Activated T-cell treated with anti-CD3 and anti-CD28 coated beads, Interleukin-2, amount 50 U/mL, for 1 hour (primary cell): Measurements from ENCODE around the gene PELO.

Source experiments
- DNase-seq: peaks from one replicate; pipeline ENCODE4 v3.0.0-alpha.2; 2020

Gene PELO

GRCh38 chr5:52772668-52773067 is 15.0 kb upstream of the PELO start:
- DNase-seq = no peak

- no peak for DNase-seq
Observed at GRCh38 chr5:52773342-52773741, 14.4 kb upstream of the PELO start.

DNA sequence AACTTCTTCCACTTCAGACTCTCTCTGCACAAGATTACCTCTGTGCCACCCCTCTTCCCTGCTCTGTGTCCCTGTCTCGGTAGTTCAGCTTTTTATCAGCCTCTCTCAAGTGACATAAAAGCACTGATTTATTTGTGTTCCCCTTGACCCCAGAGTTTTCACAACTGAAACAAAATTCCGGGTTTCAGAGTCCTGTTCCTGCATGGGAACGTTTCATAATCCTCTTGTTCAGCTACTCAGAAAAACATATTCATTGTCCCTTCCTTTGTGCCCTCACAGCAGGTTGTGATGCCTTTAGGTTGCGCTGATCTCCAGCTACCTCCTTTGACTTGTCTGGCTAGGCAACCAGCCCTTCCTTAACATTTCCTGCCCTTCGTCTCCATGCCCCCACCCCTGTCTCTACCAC is 13.7 kb upstream of the PELO start:
- DNase-seq = no peak

GRCh38 chr5:52776116-52776515 is 11.6 kb upstream of the PELO start:
- peak; percentile 24 for DNase-seq

- DNase-seq = no peak
Observed at GRCh38 chr5:52777186-52777585, 10.5 kb upstream of the PELO start.

GRCh38 chr5:52778781-52779180 is 8.9 kb upstream of the PELO start:
- no peak for DNase-seq

GRCh38 chr5:52779213-52779612 is 8.5 kb upstream of the PELO start:
- DNase-seq = no peak

DNA sequence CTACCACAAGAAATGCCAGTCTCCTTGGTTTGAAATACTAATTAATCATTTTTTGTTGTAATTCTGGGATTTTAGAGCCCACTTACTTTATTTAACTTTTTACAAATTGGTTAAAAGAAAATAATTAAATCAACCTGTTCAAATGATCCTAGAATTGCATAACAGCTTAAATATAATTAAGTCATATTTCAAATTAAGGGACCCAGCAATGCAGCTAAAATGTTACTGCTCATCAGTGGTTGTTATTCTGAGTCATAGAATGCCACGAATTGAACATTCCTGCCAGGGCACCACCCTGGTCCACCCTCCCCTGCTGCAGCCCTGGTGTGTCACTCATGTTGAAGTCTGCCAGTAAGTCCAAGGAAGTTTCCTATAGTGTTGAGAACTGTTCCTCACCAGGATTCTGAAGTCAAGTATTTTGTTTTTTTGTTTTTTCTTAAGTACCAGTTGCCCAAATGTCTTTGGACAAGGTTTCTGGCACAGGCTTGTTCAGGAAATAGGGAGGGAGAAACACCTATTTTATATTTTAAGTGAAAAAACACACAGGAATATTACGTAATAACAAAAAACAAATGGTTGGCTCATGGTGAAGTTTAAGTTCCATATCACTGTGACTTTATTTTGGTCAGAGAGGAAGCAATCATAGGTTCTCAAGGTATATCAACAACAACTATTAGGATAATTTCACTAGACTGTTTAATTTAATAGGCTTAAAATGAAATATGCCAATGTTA is 4.3 kb upstream of the PELO start:
- no peak for DNase-seq

DNA sequence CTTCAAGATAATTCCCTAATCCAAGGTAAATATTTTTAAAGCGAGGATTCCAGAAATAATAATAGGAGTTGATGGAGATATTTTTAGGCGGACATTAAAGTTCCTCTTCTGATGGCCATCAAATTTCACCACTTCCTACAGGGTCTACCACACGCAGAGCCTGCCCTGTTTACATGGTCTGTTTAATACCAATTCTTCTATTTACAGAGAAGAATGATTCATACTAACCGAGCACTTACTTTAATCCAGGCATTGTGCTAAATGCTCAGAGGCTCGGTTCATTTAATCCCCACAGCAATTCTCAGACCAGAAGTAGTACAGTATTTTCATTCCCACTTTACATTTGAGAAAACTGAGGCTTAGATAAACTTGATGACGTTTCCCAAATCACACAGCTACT is 3.0 kb upstream of the PELO start:
- no peak for DNase-seq

- DNase-seq = no peak
Observed at GRCh38 chr5:52786391-52786790, 1.3 kb upstream of the PELO start.

- DNase-seq = peak; percentile 43
Observed at GRCh38 chr5:52786949-52787599, 642 bp upstream of the PELO start.

- no peak for DNase-seq
Observed at GRCh38 chr5:52788505-52788821, 747 bp downstream of the PELO start.

GRCh38 chr5:52789378-52789777 is 1.7 kb downstream of the PELO start:
- no peak for DNase-seq

DNA sequence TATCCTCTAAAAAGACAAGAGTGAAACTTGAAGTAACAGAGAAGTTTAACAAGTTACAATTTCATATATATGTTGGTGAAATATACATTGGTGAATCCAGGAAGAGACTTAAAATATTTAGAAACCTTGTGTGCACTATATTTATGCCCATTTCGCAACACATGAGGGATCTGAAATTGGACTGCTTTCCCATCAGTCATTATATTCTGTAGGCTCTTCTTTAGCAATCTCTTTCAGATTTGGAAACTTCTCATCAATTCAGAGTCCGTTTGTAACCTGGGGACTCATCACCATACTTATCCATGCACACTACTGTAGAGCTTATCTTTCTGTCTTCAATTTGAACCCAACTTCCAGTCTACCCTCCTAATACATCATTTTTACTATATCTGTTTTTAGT is 2.1 kb downstream of the PELO start:
- DNase-seq = no peak

DNA sequence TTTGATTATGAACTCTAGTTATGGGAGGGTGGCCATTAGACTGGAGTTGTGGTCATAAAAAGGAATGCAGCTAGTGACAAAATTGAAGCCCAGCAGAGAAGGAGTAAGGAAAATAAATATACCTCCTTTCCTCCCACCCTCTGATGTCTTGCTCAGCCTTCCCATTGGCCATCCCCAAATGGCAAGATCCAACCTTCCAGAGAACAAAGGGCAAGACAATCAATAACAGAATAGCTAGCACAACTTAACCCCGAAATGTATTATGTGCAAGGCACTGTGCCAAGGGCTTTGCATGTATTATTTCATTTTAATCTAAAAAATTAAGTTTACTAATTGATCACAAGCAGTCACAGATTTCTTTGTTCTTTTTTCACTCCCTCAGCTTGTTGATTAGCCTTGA is 3.6 kb downstream of the PELO start:
- no peak for DNase-seq

DNA sequence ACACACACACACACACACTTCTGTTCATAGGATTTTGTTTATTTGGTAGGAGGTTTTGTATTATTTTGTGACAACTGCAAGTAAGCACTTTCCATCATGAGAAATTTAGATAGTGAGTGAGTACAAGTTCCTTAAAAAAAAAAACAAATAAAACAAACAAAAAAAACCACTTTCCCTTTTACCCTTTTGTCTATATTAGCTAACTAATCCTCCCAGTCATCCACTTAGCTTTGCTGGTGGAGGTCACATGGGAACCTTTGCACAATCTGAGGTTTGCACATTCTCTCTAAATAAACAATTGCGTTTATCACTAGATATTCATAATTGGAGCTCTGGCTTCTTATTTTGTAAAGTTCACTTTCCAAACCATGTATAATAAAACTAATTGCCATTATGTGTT is 6.8 kb downstream of the PELO start:
- DNase-seq = no peak

- DNase-seq = no peak
Observed at GRCh38 chr5:52796031-52796430, 8.3 kb downstream of the PELO start.

DNA sequence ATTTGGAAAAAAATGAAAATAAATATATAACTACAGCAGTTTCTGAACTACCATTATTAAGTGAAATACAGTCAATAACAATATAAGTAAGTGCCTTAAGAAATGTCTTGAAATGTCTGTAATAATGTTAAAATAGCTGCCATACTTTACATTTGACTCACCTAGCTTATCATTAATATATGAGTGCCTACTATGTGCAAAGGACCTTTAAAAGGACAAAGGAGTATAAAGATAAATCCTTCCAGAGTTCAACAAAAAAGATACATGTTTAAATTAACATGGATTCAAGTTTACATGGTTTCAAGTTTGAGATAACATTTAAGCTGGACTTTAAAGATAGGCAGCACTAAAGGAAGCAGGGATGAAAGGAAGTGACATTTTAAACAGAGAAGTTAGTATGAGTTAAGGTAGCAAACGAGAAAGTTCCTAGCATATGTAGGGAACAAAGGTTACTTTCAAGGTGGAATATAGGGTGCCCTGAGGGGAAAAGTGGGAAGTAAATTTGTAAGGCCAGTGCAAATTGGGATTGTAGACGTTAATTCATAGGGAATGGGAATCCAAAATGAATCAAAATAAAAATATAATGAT is 8.9 kb downstream of the PELO start:
- DNase-seq = no peak

GRCh38 chr5:52798938-52799337 is 11.2 kb downstream of the PELO start:
- no peak for DNase-seq

DNA sequence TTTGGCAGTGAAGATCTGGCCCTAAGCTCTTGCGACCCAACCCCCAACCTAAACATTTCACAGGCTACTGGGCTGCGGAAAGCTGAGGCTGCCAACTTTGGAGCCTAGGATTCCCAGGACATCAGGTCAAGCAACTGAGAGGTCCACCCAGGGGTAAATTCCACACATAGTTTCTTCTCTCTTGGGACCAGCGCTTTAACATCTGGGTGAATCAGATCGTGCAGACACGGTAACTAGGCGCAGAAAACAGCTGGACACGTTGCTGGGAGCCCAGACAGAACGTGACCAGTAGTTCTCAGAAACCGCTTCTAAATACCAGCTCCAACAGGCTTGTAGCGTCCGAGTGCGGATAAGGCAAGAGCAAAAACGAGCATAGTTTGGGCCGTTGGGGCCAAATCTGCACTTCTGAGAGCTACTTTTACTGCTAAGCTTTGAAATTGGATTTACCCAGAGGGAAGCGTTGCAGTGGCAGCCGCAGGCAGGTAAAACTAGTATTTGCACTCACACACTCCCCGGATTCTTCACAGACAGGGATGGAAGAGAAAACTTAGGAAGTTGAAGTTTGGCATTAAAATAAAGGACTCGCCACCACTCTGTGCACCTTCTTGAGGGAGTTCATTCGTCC is 11.8 kb downstream of the PELO start:
- DNase-seq = no peak

DNA sequence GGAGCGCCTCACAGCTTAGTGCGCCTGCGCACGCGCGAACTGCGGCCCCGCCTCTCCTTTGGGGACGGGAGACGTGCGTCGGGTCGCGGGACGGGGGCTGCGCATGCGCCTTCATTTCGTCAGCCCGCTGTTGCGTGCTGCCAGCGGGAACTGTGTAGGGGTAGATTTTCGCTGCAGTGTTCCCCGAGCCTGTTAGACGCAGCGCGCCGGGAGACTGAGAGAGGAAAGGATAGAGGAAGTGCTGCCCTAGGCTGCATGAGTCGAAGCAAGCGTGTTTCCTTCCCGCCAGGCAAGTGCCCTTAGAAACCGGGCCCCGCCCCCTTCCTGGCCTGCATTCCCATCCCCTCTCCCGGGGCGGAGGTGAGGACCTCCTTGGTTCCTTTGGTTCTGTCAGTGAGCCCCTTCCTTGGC is 12.3 kb downstream of the PELO start:
- DNase-seq = peak; percentile 96

GRCh38 chr5:52800394-52801213 is 12.9 kb downstream of the PELO start:
- peak; percentile 54 for DNase-seq

DNA sequence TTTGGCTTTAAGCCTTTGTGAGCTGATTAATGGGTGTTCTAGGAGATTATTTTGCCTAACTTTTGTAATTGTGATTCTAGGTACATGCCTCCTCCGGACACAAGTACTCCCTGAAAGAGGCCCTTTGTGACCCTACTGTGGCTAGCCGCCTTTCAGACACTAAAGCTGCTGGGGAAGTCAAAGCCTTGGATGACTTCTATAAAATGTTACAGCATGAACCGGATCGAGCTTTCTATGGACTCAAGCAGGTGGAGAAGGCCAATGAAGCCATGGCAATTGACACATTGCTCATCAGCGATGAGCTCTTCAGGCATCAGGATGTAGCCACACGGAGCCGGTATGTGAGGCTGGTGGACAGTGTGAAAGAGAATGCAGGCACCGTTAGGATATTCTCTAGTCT is 13.6 kb downstream of the PELO start:
- DNase-seq = no peak
